Keratinocyte (primary cell): ENCODE data around the gene FGF19. TPM values are rescaled to one million over a fixed set of nuclear protein-coding genes. Genes with fewer than 3 reads are reported as not detected.

ENCODE experiments used
- DNase-seq: peaks from one replicate; pipeline ENCODE4 v3.0.0-alpha.2; 2011; ENCODE audit warnings: low read depth, missing footprints, low spot score
- FAIRE-seq: peaks from 2 replicates; lab custom pipeline; 2011; peaks lifted over from hg19 to GRCh38; lab: Jason Lieb, UNC
- H2AFZ ChIP-seq: 2 replicates; pipeline ENCODE4 v1.6.0; 2012; ENCODE audit warnings: low read length, control low read depth, inconsistent platforms; ENCODE audit not compliant: control insufficient read depth
- H3K27ac ChIP-seq: 2 replicates; pipeline ENCODE4 v1.5.1; 2011; ENCODE audit warnings: low read length; ENCODE audit not compliant: control insufficient read depth, insufficient read depth
- H3K27me3 ChIP-seq: 3 replicates; pipeline ENCODE4 v1.6.0; 2011; ENCODE audit warnings: low read length; ENCODE audit not compliant: control insufficient read depth, insufficient read depth; ENCODE audit errors: extremely low read depth
- H3K36me3 ChIP-seq, 2 experiments: 2 replicates in 1 of 2; 3 replicates in 1 of 2; pipeline ENCODE4 v1.5.1; 2011; ENCODE audit warnings: low read length in 2 of 2, mild to moderate bottlenecking in 1 of 2; ENCODE audit not compliant: control insufficient read depth in 2 of 2, insufficient read depth in 2 of 2; ENCODE audit errors: extremely low read depth in 1 of 2
- H3K4me1 ChIP-seq: 3 replicates; pipeline ENCODE4 v1.5.1; 2011; ENCODE audit warnings: low read length; ENCODE audit not compliant: control insufficient read depth, insufficient read depth; ENCODE audit errors: extremely low read depth
- H3K4me2 ChIP-seq: 3 replicates; pipeline ENCODE4 v1.6.0; 2011; ENCODE audit warnings: low read depth, low read length; ENCODE audit not compliant: control insufficient read depth, insufficient read depth; ENCODE audit errors: extremely low read depth
- H3K4me3 ChIP-seq, 3 experiments: fragments of 200-600 bp in 1 of 3; sonication (generic) in 1 of 3; 2 replicates in 2 of 3; 3 replicates in 1 of 3; pipeline ENCODE4 v1.5.1; 2011 to 2016; ENCODE audit warnings: low read length in 3 of 3, mild to moderate bottlenecking in 3 of 3, control low read depth in 2 of 3, inconsistent platforms in 1 of 3, low read depth in 1 of 3, mixed read lengths in 1 of 3, mixed run types in 1 of 3, moderate library complexity in 1 of 3; ENCODE audit not compliant: control insufficient read depth in 2 of 3, insufficient read depth in 2 of 3; ENCODE audit errors: extremely low read depth in 1 of 3
- H3K79me2 ChIP-seq: 2 replicates; pipeline ENCODE4 v1.6.0; 2012; ENCODE audit warnings: low read length; ENCODE audit not compliant: control insufficient read depth, insufficient read depth
- H3K9ac ChIP-seq: 3 replicates; pipeline ENCODE4 v1.6.0; 2011; ENCODE audit warnings: low read length; ENCODE audit not compliant: control insufficient read depth, insufficient read depth; ENCODE audit errors: extremely low read depth
- H3K9me1 ChIP-seq: 3 replicates; pipeline ENCODE4 v1.6.0; 2011; ENCODE audit warnings: low read length; ENCODE audit not compliant: control insufficient read depth, insufficient read depth; ENCODE audit errors: extremely low read depth
- H3K9me3 ChIP-seq: 2 replicates; pipeline ENCODE4 v1.5.1; 2012; ENCODE audit warnings: low read depth, low read length; ENCODE audit not compliant: control insufficient read depth
- H4K20me1 ChIP-seq: 3 replicates; pipeline ENCODE4 v1.6.0; 2011; ENCODE audit warnings: low read length; ENCODE audit not compliant: control insufficient read depth, insufficient read depth; ENCODE audit errors: extremely low read depth
- CTCF ChIP-seq, 3 experiments: IDR thresholded peaks in 1 of 3; conservative IDR thresholded peaks in 1 of 3; optimal IDR thresholded peaks in 1 of 3; 2 replicates in 2 of 3; 3 replicates in 1 of 3; pipeline versions ENCODE3 to v1.5.1; 2011; ENCODE audit warnings: low read length in 3 of 3, mild to moderate bottlenecking in 3 of 3, moderate library complexity in 2 of 3, control low read depth in 1 of 3, inconsistent platforms in 1 of 3; ENCODE audit not compliant: insufficient read depth in 2 of 3; ENCODE audit errors: extremely low read depth in 1 of 3
- EZH2 ChIP-seq: IDR thresholded peaks from one replicate; pipeline ENCODE4 v1.6.1; 2012; ENCODE audit warnings: inconsistent platforms, mild to moderate bottlenecking, low read length, moderate library complexity
- dilution Hi-C: fragments of 300-500 bp; cut with MboI; formaldehyde crosslinking; loops from one replicate; pipeline ENCODE4 v1.7.0; 2020; ENCODE audit warnings: low sequenced_read_pairs; ENCODE audit not compliant: extremely low pct_ligation_motif_present
- polyA plus RNA-seq, 5 experiments: library from polyadenylated mRNA; depleted of rRNA in 3 of 5; stranded (reverse) in 3 of 5; stranded (forward) in 1 of 5; unstranded in 1 of 5; fragments of >200 nt; gene quantifications; 1 replicate in 1 of 5; 2 replicates in 3 of 5; 3 replicates in 1 of 5; pipeline versions ENCODE4 v1.2.1 to v1.2.3, GENCODE V29; 2011 to 2012; ENCODE audit warnings: missing spikeins in 2 of 5, low read depth in 1 of 5, low replicate concordance in 1 of 5

The FGF19 gene
- polyA plus RNA-seq, 1 donor (not counting 4 experiments of a cell fraction or from before 2014, with no cell fraction given) = 0.08 TPM

- Histone ChIP-seq H3K4me1 (no peaks in the 10 kb centered on the region), H3K9me1 (peaks cover 2% of the 10 kb centered on the region), H3K27ac (no peak overlapping the region), H3K79me2 (peaks cover 16% of the 10 kb centered on the region), H2AFZ (no peak overlapping the region), H3K9ac (no peak overlapping the region), H3K27me3 (no peaks in the 10 kb centered on the region), H3K36me3 (peaks cover 28 to 38% of the 10 kb centered on the region in 2 experiments), H3K4me3 (no peak overlapping the region), H3K4me2 (no peak overlapping the region), H3K9me3 (no peaks in the 10 kb centered on the region), H4K20me1 (peaks cover 15% of the 10 kb centered on the region)
- TF ChIP-seq EZH2 (no peak), CTCF (optimal IDR thresholded peaks at IDR 0.05 in 1 of 3, IDR thresholded peaks at IDR 0.05 in 1 of 3, conservative IDR thresholded peaks at IDR 0.05 in 1 of 3; ENCODE audit: extremely low read depth in 1 of 3, insufficient read depth in 2 of 3, low read length in 3 of 3) (no peak)
- FAIRE-seq (no peak), DNase-seq (no peak)
- dilution Hi-C loops = no loop called here
These were observed 50.8 kb downstream of the FGF19 start for GRCh38 chr11:69652999-69653398.

GRCh38 chr11:69651834-69652620 lies 51.8 kb downstream of the FGF19 start:
- Histone ChIP-seq H3K4me2 (no peak overlapping the region), H3K4me1 (no peaks in the 10 kb centered on the region), H3K27me3 (no peaks in the 10 kb centered on the region), H3K36me3 (peaks cover 33 to 41% of the 10 kb centered on the region in 2 experiments), H3K4me3 (no peak overlapping the region), H3K79me2 (peaks cover 17% of the 10 kb centered on the region), H3K9ac (no peak overlapping the region), H3K27ac (no peak overlapping the region), H4K20me1 (peaks cover 16% of the 10 kb centered on the region), H3K9me1 (peaks cover 2% of the 10 kb centered on the region), H3K9me3 (no peaks in the 10 kb centered on the region), H2AFZ (no peak overlapping the region)
- dilution Hi-C loops = no loop called here
- FAIRE-seq (no peak), DNase-seq (no peak)
- TF ChIP-seq EZH2 (no peak), CTCF (optimal IDR thresholded peaks at IDR 0.05 in 1 of 3, IDR thresholded peaks at IDR 0.05 in 1 of 3, conservative IDR thresholded peaks at IDR 0.05 in 1 of 3; ENCODE audit: extremely low read depth in 1 of 3, insufficient read depth in 2 of 3, low read length in 3 of 3) (no peak)
